Endothelial cell of umbilical vein (primary cell): ENCODE data around the gene IGF2BP2.

Experiments
- EZH2 ChIP-seq: IDR thresholded peaks from 2 replicates; pipeline ENCODE4 v1.6.1; 2012; ENCODE audit warnings: borderline replicate concordance, low read depth, mild to moderate bottlenecking, moderate library complexity, low read length, inconsistent platforms; ENCODE audit not compliant: severe bottlenecking
- POLR2A ChIP-seq: IDR thresholded peaks from 2 replicates; pipeline ENCODE4 v1.6.1; 2012; ENCODE audit warnings: low read depth, mild to moderate bottlenecking, control low read depth, low read length
- POLR2AphosphoS5 ChIP-seq: IDR thresholded peaks from 2 replicates; pipeline ENCODE4 v1.6.1; 2012; ENCODE audit warnings: low read depth, mild to moderate bottlenecking, control low read depth, low read length, moderate library complexity; ENCODE audit not compliant: insufficient read depth
- TF ChIP-seq, protein P1 (sequence below), 2 donors: IDR thresholded peaks; 1 replicate in 1 of 2; 2 replicates in 1 of 2; pipeline ENCODE4 v1.5.1; 2011; ENCODE audit warnings: low read length in 2 of 2, mild to moderate bottlenecking in 2 of 2, moderate library complexity in 2 of 2, control low read depth in 1 of 2, inconsistent platforms in 1 of 2, low read depth in 1 of 2; ENCODE audit not compliant: insufficient read depth in 1 of 2; ENCODE audit errors: extremely low read depth in 1 of 2

DNA sequence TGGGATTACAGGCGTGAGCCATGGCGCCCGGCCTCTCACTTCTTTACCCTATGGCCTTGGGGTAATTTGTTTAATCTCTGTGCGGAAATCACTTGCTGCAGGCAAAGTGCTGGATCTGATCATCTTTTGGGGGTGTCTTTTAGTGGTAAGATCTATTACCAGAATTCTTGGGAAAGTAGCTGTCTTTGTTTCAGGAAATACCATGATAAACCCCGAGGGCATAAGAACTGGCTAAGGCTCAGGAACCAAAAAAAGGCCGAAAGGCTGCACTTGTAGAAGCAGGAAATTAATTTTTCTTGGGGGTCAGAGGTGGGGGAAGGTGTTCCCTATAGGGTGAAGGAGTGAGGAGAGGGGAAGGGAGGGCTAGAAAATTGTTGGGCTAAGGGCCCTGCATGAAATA, 22.7 kb upstream of the IGF2BP2 start:
- TF ChIP-seq EZH2 (no peak), POLR2AphosphoS5 (no peak), POLR2A (no peak)
- TF ChIP-seq, protein P1, sequence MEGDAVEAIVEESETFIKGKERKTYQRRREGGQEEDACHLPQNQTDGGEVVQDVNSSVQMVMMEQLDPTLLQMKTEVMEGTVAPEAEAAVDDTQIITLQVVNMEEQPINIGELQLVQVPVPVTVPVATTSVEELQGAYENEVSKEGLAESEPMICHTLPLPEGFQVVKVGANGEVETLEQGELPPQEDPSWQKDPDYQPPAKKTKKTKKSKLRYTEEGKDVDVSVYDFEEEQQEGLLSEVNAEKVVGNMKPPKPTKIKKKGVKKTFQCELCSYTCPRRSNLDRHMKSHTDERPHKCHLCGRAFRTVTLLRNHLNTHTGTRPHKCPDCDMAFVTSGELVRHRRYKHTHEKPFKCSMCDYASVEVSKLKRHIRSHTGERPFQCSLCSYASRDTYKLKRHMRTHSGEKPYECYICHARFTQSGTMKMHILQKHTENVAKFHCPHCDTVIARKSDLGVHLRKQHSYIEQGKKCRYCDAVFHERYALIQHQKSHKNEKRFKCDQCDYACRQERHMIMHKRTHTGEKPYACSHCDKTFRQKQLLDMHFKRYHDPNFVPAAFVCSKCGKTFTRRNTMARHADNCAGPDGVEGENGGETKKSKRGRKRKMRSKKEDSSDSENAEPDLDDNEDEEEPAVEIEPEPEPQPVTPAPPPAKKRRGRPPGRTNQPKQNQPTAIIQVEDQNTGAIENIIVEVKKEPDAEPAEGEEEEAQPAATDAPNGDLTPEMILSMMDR (IDR thresholded peaks at IDR 0.05; ENCODE audit: extremely low read depth in 1 of 2, insufficient read depth in 1 of 2, low read depth in 1 of 2, low read length in 2 of 2): no peak
